NAMALWA (cell line): Measurements from ENCODE around the gene CNOT3.
"Not testable (repeated sequence)": the region's sequence is repeated elsewhere in the genome, so short reads cannot be mapped to it uniquely, and the experiment has no call there.

ENCODE experiments used
- DNase-seq: peaks from one replicate; pipeline ENCODE4 v3.0.0-alpha.2; 2015; ENCODE audit warnings: low spot score

CNOT3 gene

GRCh38 chr19:54191811-54192453, 54.4 kb downstream of the CNOT3 start:
- DNase-seq = no peak

- no peak for DNase-seq
Observed at GRCh38 chr19:54193011-54193410, 55.4 kb downstream of the CNOT3 start.

- DNase-seq = not testable (repeated sequence)
Observed at GRCh38 chr19:54194463-54194862, 56.9 kb downstream of the CNOT3 start.

- no peak for DNase-seq
Observed at GRCh38 chr19:54196536-54196935, 59.0 kb downstream of the CNOT3 start.

GRCh38 chr19:54197121-54197520, 59.6 kb downstream of the CNOT3 start:
- DNase-seq = no peak

- DNase-seq = no peak
Observed at GRCh38 chr19:54199401-54199800, 61.8 kb downstream of the CNOT3 start.

- no peak for DNase-seq
Observed at GRCh38 chr19:54201172-54201701, 63.7 kb downstream of the CNOT3 start.

GRCh38 chr19:54201980-54202379, 64.4 kb downstream of the CNOT3 start:
- peak; percentile 46 for DNase-seq

- no peak for DNase-seq
Observed at GRCh38 chr19:54203151-54203611, 65.6 kb downstream of the CNOT3 start.

GRCh38 chr19:54204767-54205468, 67.4 kb downstream of the CNOT3 start:
- DNase-seq = no peak
